Activated CD8-positive, alpha-beta memory T cell treated with anti-CD3 and anti-CD28 coated beads, Interleukin-2, amount 50 U/mL, for 1 hour (primary cell): ENCODE results near the gene STXBP5.

Experiments
- DNase-seq: peaks from one replicate; pipeline ENCODE4 v3.0.0-alpha.2; 2020; ENCODE audit errors: extremely low read depth

Gene STXBP5

GRCh38 chr6:147204060-147204785 is at the start of gene STXBP5:
Gene STXBP5 (plus strand): TSS chr6:147204417. CDS start chr6:147204533, 116 bp downstream.
- DNase-seq: no peak

- no peak for DNase-seq
These were observed 49.8 kb upstream of the STXBP5 start for GRCh38 chr6:147154454-147154853.

DNA sequence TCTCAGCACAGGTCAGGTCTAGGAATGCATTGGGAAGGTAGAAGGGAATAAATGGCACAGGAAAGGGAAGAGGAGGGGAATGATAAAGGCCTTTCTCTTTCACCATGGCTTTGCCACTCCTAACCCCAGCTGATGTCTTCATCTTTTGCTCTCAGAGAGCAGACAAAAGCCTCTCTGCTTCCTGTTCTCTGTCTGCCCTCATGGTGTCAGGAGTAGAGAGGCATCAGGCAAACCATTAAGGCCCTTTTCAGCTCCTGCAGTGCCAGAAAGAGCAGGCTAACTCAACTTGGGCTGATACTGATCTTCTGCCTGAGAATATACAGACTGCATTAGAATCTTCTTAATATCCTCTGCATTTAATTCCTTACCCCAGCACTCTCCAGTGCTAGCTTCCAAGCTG is 48.0 kb upstream of the STXBP5 start:
- DNase-seq: no peak

DNA sequence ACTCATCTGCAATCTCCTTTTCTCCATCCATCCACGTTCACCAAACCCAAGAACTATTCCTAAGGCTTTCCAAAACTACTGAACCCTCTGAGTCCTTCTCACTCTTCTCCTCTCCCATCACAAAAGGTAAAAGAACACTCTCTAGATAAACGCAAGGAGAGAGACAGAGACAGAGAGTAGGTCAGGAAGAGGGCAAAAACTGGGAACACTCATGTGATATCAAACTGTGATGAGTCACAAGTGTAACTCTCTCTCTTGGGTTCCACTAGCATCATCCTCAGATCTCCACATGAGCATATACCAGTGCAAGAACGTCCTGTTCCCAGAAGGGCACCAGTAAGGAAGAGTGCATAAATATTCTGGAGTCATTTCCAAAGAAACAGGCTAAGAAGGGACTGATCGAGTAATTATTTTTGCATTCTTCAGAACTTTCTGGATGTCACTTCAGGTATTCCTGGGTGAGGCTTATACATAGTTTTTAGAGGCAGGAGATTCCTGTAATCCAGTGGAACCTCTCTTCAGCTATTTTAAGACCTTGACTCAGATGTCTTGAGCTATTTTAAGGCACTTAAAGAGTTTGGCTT is 47.3 kb upstream of the STXBP5 start:
- no peak for DNase-seq

- no peak for DNase-seq
These were observed 46.3 kb upstream of the STXBP5 start for GRCh38 chr6:147157930-147158329.

GRCh38 chr6:147158881-147159280 is 45.3 kb upstream of the STXBP5 start:
- no peak for DNase-seq

DNA sequence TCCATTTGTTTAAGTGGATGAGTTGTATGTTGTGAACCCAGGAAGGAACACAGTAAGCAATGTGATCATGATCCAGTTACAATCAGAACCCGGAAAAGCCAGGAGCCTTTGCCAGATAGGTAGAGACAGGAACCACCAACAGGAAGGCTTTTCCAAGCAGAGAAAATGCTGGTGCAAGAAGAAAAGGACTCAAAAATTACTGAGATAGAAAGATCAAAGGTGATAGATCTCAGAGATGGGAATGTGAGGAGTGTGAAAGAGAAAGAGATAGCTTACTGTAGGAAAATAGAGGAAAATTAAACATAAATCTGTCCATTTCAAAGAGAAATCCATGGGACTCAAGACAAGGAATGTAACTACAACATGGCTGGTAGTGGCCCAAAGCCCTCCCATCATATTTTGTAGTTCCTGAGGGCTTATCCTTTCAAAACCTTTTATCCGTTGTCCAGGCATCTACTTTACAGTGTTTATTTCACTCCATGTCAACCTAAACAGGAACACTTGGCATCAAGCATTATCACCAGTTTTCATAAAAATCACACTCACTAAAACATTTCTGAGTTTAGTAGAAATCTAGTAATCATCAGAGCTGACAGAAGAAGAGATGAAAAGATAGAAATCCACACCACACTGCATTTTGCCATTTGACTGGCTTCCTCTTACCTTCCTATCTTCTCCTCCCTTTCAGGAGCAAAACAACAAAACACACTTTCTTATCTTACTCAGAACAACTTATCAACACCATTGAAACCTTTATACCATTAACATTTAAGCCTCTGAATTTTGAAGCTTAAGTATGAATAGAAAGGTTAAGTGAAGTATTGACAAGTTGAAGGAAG is 44.5 kb upstream of the STXBP5 start:
- DNase-seq: no peak

GRCh38 chr6:147160593-147160992 is 43.6 kb upstream of the STXBP5 start:
- no peak for DNase-seq

DNA sequence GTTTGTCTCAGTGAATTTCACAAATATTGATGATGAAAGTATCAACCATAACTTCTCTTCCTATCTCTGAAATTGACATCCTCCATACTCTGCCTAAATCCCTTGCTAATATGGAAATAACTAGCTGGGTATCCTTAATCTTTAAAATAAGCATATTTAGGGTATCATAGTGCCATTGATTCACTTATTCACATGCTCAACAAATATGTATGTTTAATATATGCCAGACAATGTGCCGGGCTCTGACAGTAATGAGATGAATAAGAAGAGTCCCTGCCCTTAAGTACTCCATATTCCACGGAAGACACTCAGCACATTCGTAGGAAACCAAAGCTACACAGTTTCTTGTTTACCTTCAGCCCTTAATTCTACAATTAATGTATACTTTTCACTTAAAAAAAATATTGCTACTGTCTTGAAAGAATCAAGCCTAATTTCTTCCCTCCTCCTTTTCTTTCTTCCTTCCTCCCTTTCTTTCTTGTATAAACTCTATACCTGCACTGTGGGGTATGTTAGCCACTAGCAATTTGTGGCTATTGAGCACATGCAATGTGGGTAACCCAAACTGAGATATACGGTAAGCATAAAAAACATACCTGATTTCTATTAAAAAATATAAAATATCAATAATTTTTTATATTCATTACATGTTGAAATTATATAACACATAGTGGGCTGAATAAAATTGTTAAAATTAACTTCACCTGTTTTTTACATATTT is 42.8 kb upstream of the STXBP5 start:
- DNase-seq: no peak

GRCh38 chr6:147161974-147162495 is 42.2 kb upstream of the STXBP5 start:
- DNase-seq: no peak

DNA sequence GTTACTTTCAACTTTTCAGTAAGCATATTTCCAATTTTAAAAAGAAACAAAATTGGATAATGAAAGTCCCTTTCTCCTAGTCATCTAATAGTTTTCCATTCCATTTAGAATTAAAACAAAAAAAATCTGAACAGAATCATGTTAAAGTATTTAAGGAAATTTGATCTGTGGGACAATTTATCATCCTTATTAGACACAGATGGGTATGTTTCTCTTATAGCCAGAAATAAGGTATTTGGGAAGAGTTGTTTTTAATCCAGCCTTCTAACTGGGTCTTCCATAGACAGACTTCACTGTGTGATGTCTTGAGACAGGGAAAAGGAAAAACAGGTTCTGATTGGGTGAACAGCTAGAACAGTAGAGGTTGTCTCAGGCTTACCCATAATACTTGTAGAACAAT is 39.5 kb upstream of the STXBP5 start:
- no peak for DNase-seq

- no peak for DNase-seq
These were observed 37.8 kb upstream of the STXBP5 start for GRCh38 chr6:147166360-147166944.

DNA sequence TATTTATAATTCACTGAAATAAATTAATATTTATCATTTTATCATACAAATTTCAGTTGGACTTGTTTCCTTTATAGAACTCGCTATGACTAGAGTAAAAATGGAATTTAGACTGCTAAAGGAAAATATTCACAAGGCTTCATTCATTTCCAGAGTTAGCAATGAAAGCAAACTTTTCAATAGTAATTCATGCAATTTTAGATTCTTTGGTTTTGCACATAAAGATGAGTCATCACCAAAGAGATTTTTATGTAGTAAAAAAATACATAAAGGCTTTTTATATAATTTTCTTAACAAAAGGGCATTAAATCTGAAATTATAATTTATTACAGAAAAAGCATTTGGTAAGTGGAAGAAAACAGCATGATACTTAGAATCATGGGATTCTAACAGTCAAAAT is 37.2 kb upstream of the STXBP5 start:
- DNase-seq: no peak

GRCh38 chr6:147167576-147168461 is 36.4 kb upstream of the STXBP5 start:
- DNase-seq: no peak

DNA sequence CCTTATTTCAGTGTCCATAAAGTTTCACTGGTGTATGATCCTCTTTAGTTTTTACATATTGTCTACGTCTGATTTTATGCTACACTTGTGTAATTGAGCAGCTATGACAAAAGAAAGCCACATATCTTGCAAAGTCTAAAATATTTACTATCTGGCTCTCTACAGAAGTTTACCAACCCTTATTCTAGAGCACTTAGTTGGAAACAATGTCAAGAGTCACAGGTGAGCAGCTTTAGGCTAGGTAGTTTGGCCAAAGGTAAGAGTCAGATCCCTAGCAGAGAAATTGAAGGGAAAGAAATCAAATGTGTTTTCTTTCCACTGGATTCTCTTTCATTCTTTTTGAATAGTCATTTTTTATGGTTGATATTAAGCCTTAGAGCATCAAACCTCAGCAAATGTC is 34.7 kb upstream of the STXBP5 start:
- DNase-seq: no peak

GRCh38 chr6:147170269-147170668 is 33.9 kb upstream of the STXBP5 start:
- DNase-seq: no peak

- no peak for DNase-seq
These were observed 31.1 kb upstream of the STXBP5 start for GRCh38 chr6:147173140-147173539.

- no peak for DNase-seq
These were observed 30.4 kb upstream of the STXBP5 start for GRCh38 chr6:147173675-147174308.

GRCh38 chr6:147176795-147177194 is 27.4 kb upstream of the STXBP5 start:
- DNase-seq: no peak

GRCh38 chr6:147177286-147177685 is 26.9 kb upstream of the STXBP5 start:
- no peak for DNase-seq
